Dermis microvascular lymphatic vessel endothelial cell (primary cell): ENCODE measurements around the gene CSHL1. TPM values are rescaled to one million over a fixed set of nuclear protein-coding genes. Genes with fewer than 3 reads are reported as not detected.
A peak's percentile ranks its signal among the peaks of the same experiment; 100 is the strongest.
"Not testable (repeated sequence)": the region's sequence is repeated elsewhere in the genome, so short reads cannot be mapped to it uniquely, and the experiment has no call there.

Experiments
- DNase-seq, 2 donors: peaks; one replicate each; pipeline versions ENCODE4 v3.0.0 to v3.0.0-alpha.2; 2010; ENCODE audit warnings: low read depth in 2 of 2
- total RNA-seq: library from RNA; depleted of rRNA; stranded (reverse); fragments of >200 nt; gene quantifications from 2 replicates; pipeline ENCODE4 v1.2.1, GENCODE V29; 2014

The CSHL1 gene
- total RNA-seq, 1 donor from 2014 or later, result not detected

GRCh38 chr17:63918789-63919305 is 7.8 kb upstream of the CSHL1 start, which contains the start of gene GH1:
Gene GH1, minus strand, starts transcription at chr17:63918839. Its CDS starts 63 bp downstream, at chr17:63918776.
- DNase-seq, result not testable (repeated sequence)

GRCh38 chr17:63918305-63918704 is 7.2 kb upstream of the CSHL1 start:
- DNase-seq, result no peak

GRCh38 chr17:63917646-63918045 is 6.6 kb upstream of the CSHL1 start:
- DNase-seq, result no peak

GRCh38 chr17:63917206-63917605 is 6.1 kb upstream of the CSHL1 start:
- DNase-seq, result not testable (repeated sequence)

- DNase-seq, result no peak
Observed at GRCh38 chr17:63916566-63917185, 5.6 kb upstream of the CSHL1 start.

GRCh38 chr17:63915753-63916152 is 4.7 kb upstream of the CSHL1 start:
- not testable (repeated sequence) for DNase-seq

GRCh38 chr17:63914471-63914870 is 3.4 kb upstream of the CSHL1 start:
- no peak for DNase-seq

- DNase-seq, result peak; percentile 1 to 31
Observed at GRCh38 chr17:63911657-63912100, 621 bp upstream of the CSHL1 start.

- DNase-seq, result no peak
Observed at GRCh38 chr17:63910096-63910495, 962 bp downstream of the CSHL1 start.

- DNase-seq, result not testable (repeated sequence)
Observed at GRCh38 chr17:63909586-63909985, 1.5 kb downstream of the CSHL1 start.

- DNase-seq, result peak; percentile 3 to 26
Observed at GRCh38 chr17:63907161-63907778, 3.8 kb downstream of the CSHL1 start.

GRCh38 chr17:63904796-63905195 is 6.3 kb downstream of the CSHL1 start:
- DNase-seq, result not testable (repeated sequence)

GRCh38 chr17:63903787-63904201 is 7.3 kb downstream of the CSHL1 start:
- not testable (repeated sequence) for DNase-seq

GRCh38 chr17:63901971-63902370 is 9.1 kb downstream of the CSHL1 start:
- DNase-seq, result not testable (repeated sequence)

GRCh38 chr17:63898899-63899798 is 11.9 kb downstream of the CSHL1 start:
- not testable (repeated sequence) for DNase-seq

- DNase-seq, result not testable (repeated sequence)
Observed at GRCh38 chr17:63896524-63897354, 14.3 kb downstream of the CSHL1 start, which contains the start of gene CSH1. Gene CSH1, minus strand, starts transcription at chr17:63896574. Its CDS starts 63 bp downstream, at chr17:63896511.

GRCh38 chr17:63894821-63895220 is 16.2 kb downstream of the CSHL1 start:
- DNase-seq, result not testable (repeated sequence)

- not testable (repeated sequence) for DNase-seq
Observed at GRCh38 chr17:63894021-63894420, 17.0 kb downstream of the CSHL1 start.

- peak in 1 of 2 donors; percentile 2 for DNase-seq
Observed at GRCh38 chr17:63892316-63893037, 18.6 kb downstream of the CSHL1 start.
